Activated CD8-positive, alpha-beta memory T cell treated with anti-CD3 and anti-CD28 coated beads for 24 hours (primary cell): ENCODE results near the gene EDN3.
"Not testable (repeated sequence)": the region's sequence is repeated elsewhere in the genome, so short reads cannot be mapped to it uniquely, and the experiment has no call there.

Source experiments
- DNase-seq: peaks from one replicate; pipeline ENCODE4 v3.0.0-alpha.2; 2020

EDN3 gene

GRCh38 chr20:59336540-59336939, 36.1 kb downstream of the EDN3 start:
- DNase-seq = no peak

- not testable (repeated sequence) for DNase-seq
Measured at GRCh38 chr20:59338444-59338843, 38.0 kb downstream of the EDN3 start.

DNA sequence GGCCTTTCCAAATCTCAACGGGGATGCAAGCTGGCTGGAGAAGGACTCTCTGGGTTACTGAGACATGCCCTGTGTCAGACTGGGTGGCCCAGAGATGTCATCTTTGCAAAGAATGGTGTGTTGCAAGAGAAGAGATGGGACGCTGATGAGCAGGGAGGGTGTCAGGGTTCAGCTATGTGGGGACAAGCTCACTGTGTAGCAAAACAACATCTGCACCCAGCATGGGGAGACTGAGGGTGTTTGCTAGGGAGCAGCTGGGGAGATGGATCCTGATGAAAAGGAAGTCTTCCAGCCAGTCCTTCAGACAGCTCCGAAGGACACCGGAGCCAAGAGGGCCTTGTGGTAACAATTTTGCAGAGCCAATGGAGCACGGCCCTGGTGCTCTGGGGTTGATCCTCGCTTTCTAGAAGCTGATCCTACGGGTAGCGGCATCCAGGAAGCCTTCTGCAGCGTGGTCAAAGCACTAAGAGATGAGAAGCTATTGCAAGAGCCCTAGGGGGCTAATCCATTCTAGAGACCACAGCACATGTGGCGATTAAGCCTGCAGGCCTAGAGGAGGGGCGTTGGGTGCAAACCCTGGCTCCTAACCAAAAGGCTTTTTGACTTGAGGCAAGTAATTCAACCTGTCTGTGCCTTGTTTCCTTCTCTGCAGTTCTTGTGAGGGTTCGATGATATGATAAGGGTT, 39.9 kb downstream of the EDN3 start:
- no peak for DNase-seq

- not testable (repeated sequence) for DNase-seq
Measured at GRCh38 chr20:59341285-59342022, 41.0 kb downstream of the EDN3 start.

- no peak for DNase-seq
Measured at GRCh38 chr20:59342023-59342957, 41.9 kb downstream of the EDN3 start.

DNA sequence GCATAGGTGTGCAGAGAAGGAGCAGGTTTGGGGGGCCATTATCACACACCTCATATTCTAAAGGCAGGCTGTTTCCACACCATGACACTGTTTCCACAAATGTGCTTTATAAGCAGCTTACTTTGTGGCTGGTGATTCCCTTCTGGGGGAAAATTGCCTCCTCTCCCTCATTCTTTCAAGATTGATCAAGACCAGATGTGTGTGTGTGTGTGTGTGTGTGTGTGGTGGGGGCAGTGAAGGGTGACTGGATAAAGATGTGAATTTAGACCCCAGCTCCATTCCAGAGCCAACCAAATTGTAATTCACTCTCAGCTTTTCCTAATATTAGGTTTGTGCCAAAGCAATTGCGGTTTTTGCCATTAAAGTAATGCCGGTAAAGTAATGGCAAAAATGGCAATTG, 45.6 kb downstream of the EDN3 start:
- DNase-seq = no peak

DNA sequence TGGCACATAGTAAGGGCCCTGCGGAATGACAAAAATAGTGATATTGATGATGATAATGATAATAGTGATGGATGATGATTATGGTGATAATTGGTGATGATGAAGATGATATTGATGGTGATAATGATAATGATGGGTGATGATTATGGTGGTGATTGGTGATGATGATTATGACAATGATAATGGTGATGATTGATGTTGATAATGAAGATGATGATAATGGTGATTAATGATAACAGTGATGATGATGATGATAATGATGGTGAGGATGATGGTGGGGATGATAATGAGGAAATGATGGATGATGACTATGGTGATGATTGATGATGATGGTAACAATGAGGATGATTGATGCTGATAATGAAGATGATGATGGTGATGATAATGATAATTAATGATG, 48.9 kb downstream of the EDN3 start:
- DNase-seq = no peak

DNA sequence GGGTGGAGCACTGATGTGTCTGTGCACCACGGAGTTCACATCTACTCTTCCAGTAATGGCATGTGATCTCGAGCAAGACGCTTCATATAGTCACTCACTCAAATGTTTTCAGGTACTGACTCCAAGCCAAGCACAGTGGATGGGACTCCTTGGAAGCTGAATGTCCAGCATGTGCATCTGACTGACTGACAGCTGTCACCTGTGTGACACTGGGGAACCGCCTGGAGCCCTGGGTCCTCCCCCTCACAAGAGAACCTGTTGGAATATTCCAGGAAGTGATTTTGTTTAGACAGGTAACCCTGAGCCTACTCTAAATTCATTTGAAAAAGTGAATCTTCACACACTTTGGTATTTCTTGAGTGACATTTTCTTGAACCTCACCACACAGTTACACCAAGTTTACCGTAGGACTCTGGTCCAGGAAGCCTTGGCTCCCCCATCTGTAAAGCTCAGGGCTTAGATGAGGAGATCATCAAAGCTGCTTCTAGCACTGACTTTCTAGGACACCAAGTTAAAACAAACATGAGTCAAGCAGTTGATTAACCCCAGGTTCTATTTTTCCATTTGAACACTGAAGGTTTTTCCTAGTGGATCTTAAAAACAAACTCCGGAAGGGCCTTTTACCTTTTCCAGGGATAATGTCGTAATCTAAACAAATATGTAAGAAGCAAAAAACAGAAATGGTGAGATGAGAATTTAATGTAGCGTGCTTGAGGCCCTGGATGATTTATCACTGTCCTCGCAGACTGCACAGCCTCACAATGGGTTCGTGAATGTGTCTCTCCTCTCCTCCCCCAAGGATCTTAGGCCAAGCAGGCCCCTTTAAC, 50.1 kb downstream of the EDN3 start:
- no peak for DNase-seq

DNA sequence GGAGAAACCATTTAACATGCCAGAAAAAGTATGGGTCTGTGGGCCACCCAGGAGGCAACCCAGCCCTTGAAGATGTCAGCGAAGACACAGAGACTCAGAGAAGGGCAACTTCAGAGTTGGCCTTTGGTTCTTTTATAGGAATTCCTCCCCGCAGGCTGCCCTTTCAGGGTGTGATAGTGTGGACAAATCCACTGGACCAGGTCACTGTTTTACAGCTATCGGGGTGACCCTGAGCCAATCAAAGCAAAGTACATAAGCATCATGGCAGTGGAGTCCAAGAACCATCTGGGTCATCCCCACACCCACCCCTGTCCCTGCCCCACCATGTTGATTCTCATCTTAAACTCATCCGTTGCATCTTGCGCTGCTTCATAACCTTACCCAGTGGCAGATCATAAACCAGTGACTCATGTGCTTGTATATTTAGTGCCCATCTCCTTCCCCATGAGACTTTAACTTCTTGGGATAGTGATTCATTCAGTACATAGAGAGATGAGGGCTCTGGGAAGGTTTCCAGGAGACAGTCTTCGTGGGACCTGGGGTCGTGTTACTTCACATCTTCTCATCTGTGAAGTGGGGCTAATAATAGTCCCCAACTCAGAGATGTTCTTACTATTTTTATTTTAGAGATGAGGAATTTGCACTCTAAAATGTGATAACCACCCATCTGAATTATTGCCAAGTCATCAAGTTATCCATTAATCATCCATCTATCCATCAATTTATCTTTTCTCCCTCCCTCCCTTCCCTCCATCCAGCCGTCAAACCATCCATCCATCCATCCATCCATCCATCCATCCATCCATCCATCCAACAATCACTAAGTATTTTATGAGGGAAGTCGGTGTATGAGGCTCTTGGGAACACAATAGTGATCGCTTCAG, 51.0 kb downstream of the EDN3 start:
- no peak for DNase-seq

- no peak for DNase-seq
Measured at GRCh38 chr20:59352541-59352940, 52.1 kb downstream of the EDN3 start.

DNA sequence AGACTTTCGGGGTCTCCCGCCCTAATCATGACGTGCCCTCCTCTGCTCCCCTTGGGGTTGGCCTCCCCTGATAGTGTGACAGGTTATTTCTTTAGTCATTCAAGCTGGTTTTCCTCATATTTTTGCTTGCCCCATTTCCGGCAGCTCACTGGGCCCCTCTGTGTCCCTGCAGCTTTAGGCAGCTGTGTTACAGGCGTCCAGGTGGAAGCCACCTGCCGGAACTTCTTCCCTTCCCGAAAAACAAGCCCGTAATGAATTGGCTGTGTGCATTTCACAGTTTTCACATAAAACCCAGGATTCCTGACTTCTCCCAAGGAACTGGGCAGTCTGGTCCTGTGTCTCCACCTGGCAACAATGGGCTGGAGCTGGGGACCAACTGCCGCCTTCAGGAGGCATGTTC, 52.6 kb downstream of the EDN3 start:
- DNase-seq = no peak

- DNase-seq = no peak
Measured at GRCh38 chr20:59354460-59354859, 54.0 kb downstream of the EDN3 start.

DNA sequence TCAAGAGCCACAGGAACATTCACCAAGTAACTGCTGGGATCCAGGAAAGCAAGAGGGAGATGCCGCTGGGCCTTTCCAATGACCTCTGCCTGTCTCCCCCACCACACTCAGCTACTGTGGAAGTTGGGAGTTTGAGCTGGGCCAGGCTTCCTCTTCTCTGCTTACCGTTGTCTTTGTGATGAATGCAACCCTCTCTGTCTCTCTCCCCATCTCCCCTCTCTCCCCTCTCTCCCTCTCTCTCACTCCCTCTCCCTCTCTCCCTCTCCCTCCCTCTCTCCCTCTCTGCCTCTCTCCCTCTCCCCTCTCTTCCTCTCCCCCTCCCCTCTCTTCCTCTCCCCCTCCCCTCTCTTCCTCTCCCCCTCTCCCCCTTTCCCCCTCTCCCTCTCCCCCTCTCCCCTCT, 54.8 kb downstream of the EDN3 start:
- DNase-seq = no peak

DNA sequence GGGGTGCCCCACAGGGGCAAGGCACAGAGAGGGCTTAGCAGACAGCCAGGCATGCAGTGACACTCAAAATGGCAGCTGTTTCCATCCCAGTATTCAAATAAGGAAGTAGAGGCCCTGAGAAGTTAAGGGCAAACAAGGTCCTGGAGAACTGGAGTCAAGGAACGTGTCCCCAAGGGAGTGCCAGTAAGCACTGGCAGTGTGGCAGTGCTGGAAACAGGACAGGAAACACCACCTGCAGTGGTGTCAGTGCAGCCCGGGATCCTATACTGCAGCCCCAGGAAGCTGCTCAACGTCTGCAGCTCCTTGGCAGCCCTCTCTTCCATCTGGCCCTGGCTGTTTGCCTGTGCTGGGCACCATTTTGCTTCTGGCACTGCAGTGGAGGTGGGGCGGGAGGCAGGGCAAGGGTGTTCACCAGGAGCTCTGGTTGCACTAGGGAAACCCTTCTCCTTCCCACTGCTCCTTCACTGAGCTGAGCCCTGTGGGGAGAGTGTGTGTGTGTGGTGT, 56.3 kb downstream of the EDN3 start:
- no peak for DNase-seq

GRCh38 chr20:59358793-59359192, 58.4 kb downstream of the EDN3 start:
- DNase-seq = not testable (repeated sequence)

DNA sequence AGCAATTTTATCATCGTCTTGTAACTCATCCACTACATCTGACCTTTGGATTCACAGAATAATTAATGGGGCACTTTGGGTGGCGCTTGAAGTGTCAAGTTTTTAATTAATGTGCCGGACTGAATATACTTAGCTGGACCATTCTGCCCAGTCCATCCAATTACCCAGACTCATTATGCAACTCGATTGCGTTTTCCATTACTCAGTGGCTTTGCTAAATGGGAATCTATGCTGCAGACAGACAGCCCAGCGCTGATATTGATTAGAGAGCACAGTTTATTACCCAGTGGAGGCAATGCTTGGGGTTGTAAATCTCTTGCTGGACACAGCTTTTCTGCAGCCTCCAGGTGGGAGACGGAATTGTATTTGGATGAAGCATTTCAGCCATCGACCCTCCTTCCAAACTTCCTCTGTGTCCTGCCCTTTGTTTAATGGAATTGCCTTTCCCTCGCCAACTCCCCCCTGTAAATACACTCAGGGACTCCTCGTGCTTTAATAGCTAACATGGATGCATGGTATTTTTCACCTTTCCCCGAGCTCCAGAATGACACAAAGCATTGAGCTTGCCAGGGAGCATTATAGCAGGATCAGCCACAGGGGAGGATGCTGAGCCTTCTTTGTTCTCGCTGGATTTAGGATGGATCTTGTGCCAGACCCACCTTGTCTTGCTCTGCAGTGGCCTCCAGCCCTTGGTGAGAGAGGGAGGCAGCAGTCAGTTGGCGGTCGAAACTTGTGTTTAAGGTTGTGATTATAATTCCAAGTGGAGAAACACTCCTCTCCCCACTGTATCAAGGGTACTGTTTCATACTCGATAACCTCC, 59.7 kb downstream of the EDN3 start:
- no peak for DNase-seq

GRCh38 chr20:59360934-59361333, 60.5 kb downstream of the EDN3 start:
- DNase-seq = no peak

DNA sequence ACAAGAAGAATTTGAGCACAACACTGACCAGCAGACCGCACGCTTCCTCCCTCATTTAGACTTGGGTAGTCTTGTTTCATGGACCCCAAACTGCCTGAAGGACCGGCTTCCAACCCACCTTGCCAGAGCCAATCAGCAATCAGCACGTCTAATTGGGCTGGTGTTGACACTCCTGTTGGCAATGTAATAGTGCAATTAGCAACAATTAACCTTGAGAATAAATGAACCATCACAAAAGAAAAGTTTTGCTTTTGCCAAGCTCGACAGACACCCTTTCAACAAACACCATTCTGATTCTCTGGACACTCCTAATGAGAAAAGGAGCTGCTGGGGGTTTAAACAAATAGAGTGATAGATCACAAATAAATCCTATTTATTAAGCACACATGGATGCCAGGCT, 61.0 kb downstream of the EDN3 start:
- DNase-seq = no peak

DNA sequence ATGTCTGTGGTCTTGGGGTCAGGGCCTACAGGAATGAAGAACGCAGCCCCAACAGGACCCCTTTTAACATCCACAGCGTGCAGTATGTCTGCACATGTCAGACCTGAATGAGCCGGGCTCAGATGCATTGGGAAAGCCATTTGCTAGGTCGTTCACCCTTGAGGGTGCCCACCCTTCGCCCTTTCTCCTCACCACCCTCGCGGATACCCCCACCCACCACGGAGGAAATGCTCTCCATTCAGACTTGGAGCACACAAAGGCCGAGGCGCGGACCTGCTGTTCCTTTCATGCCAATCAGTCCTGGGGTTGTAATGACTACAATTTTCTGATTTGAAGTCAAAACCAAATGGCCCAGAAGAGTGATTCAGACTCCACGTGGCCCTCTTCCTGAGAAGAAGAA, 62.7 kb downstream of the EDN3 start:
- no peak for DNase-seq

DNA sequence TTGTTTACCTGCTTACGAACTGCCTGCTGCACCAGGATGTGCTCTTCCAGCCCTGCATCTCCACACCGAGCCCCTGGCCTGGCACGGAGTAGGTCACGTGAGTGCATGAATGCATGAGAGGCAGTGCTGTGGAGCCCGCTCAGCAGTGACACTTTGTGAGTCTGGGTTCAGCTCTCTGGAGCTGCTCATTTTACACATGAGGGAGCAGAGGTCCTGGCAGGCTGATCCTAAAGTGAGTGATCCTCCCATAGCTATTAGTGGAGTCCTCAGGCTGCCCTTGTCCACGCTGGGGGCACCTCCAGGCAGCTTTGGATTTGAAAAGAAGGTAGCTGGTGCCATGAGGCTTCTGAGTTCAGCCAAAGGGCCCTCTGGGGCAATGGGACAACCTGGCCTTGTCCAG, 64.2 kb downstream of the EDN3 start:
- DNase-seq = no peak
